Kidney (tissue), 14 donors: ENCODE measurements around the gene CISTR. TPM values are rescaled to one million over a fixed set of nuclear protein-coding genes. Genes with fewer than 3 reads are reported as not detected.

Experiments used
- DNase-seq, 5 donors: peaks; one replicate each; pipeline ENCODE4 v3.0.0-alpha.2; 2013 to 2020
- FAIRE-seq: peaks from 2 replicates; lab custom pipeline; 2012; peaks lifted over from hg19 to GRCh38; lab: Jason Lieb, UNC
- H3K27ac ChIP-seq, 2 donors: one replicate each; pipeline ENCODE4 v1.7.0; 2013; ENCODE audit warnings: low read depth in 2 of 2, low read length in 2 of 2, inconsistent platforms in 1 of 2
- H3K27me3 ChIP-seq: one replicate; pipeline ENCODE4 v1.7.1; 2013; ENCODE audit warnings: low read length, inconsistent platforms; ENCODE audit not compliant: control insufficient read depth, insufficient read depth
- H3K36me3 ChIP-seq, 3 donors: one replicate each; pipeline versions ENCODE4 v1.7.0 to v1.7.1; 2013; ENCODE audit warnings: low read length in 3 of 3, control low read depth in 1 of 3, inconsistent platforms in 1 of 3; ENCODE audit not compliant: insufficient read depth in 3 of 3, control insufficient read depth in 2 of 3
- H3K4me1 ChIP-seq, 3 donors: one replicate each; pipeline versions ENCODE4 v1.7.0 to v1.7.1; 2013; ENCODE audit warnings: low read length in 3 of 3, inconsistent platforms in 1 of 3, low read depth in 1 of 3; ENCODE audit not compliant: control insufficient read depth in 2 of 3, insufficient read depth in 2 of 3
- H3K4me3 ChIP-seq, 3 donors: one replicate each; pipeline versions ENCODE4 v1.7.0 to v1.8.1; 2013; ENCODE audit warnings: low read length in 3 of 3, control low read depth in 1 of 3, inconsistent platforms in 1 of 3
- H3K9ac ChIP-seq, 3 donors: one replicate each; pipeline versions ENCODE4 v1.7.0 to v1.7.1; 2013; ENCODE audit warnings: low read length in 3 of 3, control low read depth in 1 of 3, inconsistent platforms in 1 of 3
- H3K9me3 ChIP-seq, 3 donors: one replicate each; pipeline versions ENCODE4 v1.7.0 to v1.7.1; 2013; ENCODE audit warnings: low read length in 3 of 3, control low read depth in 1 of 3, inconsistent platforms in 1 of 3; ENCODE audit not compliant: control insufficient read depth in 2 of 3, insufficient read depth in 1 of 3
- intact Hi-C: fragments of 100-400 bp; cut with DNase I; formaldehyde crosslinking; loops from one replicate; pipeline ENCODE4 v1.11.1; 2022
- polyA plus RNA-seq: library from polyadenylated mRNA; stranded (reverse); fragments of 350-450 nt; fragmentation: Illumina TruSeq; extraction: RNeasy Lipid Tissue Mini Kit (QIAGEN cat#74804); gene quantifications from one replicate; pipeline ENCODE4 v1.2.3, GENCODE V29; 2014; ENCODE audit warnings: low read depth, low replicate concordance; ENCODE audit not compliant: insufficient read depth
- total RNA-seq: library from RNA; stranded (reverse); fragmentation: NEBNext Ultra II Directional; extraction: Animal tissue kit (Norgen Biotek cat#: 25700); gene quantifications from one replicate; pipeline ENCODE4 v1.2.1, GENCODE V29; 2021
- TF ChIP-seq, protein P1 (sequence below): IDR thresholded peaks from 3 replicates; pipeline ENCODE4 v1.5.1; 2012; ENCODE audit warnings: mild to moderate bottlenecking, moderate library complexity, borderline replicate concordance; ENCODE audit not compliant: insufficient read depth; ENCODE audit errors: extremely low read depth
- donor health status: control.
- donor health status: control.
- donor health status: control.
- donor health status: control.
- donor health status: control.
- donor health status: DM: yes; HTN: yes; CAD: no.
- donor health status: Normal renal cell carcinoma (clear cell type).

Gene CISTR
- total and polyA plus RNA-seq, 2 donors from 2014 or later, result not detected

DNA sequence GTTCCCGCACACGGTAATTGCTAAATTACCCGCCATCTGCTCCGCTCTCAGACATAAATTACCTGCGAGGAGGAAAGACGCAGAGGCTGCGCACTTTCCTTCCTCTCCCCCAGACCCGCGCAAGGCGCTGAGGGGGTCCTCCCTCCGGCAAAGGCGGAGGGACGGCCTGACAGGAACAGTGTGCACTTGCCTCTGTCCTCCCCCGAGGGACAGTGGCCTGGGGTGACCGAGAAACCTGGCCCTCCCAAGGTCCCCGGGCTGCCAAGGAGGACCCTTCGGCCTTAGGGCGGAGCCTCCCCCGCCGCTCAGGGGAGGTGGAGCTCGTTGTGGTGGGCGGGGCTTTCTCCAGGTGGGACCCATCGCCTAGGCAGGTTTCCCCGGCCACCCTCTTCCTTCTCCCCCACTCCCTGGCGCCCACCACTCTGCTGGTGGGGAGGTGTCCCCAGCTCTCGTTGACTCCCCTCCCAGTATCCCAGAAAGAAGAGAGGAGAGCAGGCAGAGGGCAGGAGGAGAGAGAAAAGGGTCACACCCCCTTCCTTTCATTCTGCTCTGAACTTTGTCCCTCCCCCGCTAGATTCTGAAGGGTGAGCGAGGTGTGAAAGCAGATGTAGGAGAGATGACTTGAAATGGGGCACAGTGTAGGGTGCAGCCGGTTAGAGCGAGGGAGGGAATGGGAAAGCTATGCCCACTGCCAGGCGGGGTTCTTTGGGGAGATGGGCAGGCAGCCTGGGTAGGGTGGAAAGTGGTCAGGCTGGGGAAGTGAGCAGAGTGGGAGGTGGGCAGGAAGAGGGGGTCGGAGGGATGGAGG lies 13.2 kb downstream of the CISTR start:
- H3K4me3 ChIP-seq, result peak overlapping the region in 1 of 3 donors; percentile 35
- intact Hi-C loops, result no loop called here
- peak in 2 of 5 donors; percentile 80 to 82 for DNase-seq
- FAIRE-seq, result no peak
- H3K9ac ChIP-seq, result no peak overlapping the region
- H3K4me1 ChIP-seq, result peaks cover 0 to 11% (median 3%) of the 10 kb centered on the region in 3 donors
- H3K36me3 ChIP-seq, result no peaks in the 10 kb centered on the region
- TF ChIP-seq, protein P1, sequence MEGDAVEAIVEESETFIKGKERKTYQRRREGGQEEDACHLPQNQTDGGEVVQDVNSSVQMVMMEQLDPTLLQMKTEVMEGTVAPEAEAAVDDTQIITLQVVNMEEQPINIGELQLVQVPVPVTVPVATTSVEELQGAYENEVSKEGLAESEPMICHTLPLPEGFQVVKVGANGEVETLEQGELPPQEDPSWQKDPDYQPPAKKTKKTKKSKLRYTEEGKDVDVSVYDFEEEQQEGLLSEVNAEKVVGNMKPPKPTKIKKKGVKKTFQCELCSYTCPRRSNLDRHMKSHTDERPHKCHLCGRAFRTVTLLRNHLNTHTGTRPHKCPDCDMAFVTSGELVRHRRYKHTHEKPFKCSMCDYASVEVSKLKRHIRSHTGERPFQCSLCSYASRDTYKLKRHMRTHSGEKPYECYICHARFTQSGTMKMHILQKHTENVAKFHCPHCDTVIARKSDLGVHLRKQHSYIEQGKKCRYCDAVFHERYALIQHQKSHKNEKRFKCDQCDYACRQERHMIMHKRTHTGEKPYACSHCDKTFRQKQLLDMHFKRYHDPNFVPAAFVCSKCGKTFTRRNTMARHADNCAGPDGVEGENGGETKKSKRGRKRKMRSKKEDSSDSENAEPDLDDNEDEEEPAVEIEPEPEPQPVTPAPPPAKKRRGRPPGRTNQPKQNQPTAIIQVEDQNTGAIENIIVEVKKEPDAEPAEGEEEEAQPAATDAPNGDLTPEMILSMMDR, result no peak
- H3K9me3 ChIP-seq, result no peaks in the 10 kb centered on the region
- peaks cover 22% of the 10 kb centered on the region for H3K27me3 ChIP-seq
- peak overlapping the region in 1 of 2 donors; percentile 11 for H3K27ac ChIP-seq

DNA sequence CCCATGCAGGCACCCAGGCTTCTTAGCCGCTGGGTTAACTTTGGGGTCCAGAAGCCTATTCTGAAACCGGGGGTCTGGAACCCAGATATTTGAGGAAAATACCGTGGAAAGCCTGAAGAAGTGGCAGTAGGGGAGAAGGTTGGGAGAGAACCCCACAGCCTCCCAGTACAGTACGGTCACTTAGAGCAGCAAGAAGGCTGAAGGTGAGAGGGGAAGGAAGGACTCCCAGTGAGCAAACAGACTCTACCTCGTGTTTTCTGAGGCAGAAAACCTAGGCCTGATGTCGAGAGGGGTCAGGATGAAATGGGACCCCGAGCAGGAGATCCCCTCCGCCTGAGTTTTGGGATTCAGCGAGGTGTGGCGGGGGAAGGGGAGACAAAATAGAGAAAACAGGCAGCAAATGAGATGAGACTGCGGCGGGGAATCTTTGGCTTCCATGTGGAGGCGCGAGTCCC lies 13.8 kb downstream of the CISTR start:
- Histone ChIP-seq H3K9me3 (no peaks in the 10 kb centered on the region), H3K4me3 (peak overlapping the region in 1 of 3 donors; percentile 35), H3K4me1 (peaks cover 0 to 11% (median 3%) of the 10 kb centered on the region in 3 donors), H3K27me3 (peaks cover 22% of the 10 kb centered on the region), H3K36me3 (no peaks in the 10 kb centered on the region), H3K27ac (no peak overlapping the region), H3K9ac (no peak overlapping the region)
- intact Hi-C loops, result no loop called here
- no peak for DNase-seq
- FAIRE-seq, result no peak
- TF ChIP-seq, protein P1, result no peak

DNA sequence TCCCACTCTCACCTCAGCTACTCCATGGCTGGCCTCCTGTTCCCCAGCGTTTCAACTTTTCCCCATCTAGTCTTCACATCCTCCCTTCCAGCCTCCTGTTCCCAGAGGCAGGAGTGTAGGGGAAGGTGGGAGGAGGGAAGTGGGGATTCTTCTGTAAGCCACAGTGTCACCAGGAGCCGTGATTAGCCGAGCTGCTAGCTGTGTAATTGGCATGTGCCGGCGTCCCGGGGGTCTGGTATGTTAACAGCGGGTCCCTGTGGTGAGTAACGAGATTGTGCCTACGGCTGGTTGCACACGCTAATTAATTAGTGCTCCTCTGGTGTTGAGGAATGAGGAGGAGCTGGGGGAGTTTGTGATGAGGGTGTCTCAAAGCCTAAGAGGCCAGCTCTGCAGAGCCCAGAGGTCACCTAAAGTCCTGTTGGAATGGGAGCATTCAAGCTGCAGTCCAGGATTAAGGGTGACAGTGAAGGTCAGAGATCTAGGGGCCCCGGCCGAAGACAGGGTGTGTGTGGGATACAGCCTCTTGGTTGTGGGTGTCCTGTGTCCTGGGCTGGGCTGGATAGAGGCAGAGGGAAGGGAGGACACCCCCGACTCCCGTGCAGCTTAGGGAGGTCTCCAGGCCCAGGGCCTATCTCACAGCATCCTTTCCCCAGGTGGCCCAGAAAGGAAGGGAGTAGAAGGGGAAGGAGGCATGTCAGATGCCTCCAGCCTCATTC lies 14.5 kb downstream of the CISTR start:
- Histone ChIP-seq H3K27ac (no peak overlapping the region), H3K9me3 (no peaks in the 10 kb centered on the region), H3K9ac (no peak overlapping the region), H3K4me3 (no peak overlapping the region), H3K27me3 (peaks cover 22% of the 10 kb centered on the region), H3K4me1 (peaks cover 0 to 11% (median 3%) of the 10 kb centered on the region in 3 donors), H3K36me3 (no peaks in the 10 kb centered on the region)
- FAIRE-seq (no peak), DNase-seq (peak in 4 of 5 donors; percentile 82 to 90 (median 84))
- TF ChIP-seq, protein P1, result no peak
- intact Hi-C loops, result no loop called here
